Right atrium auricular region (tissue), 2 donors: ENCODE results near the gene CPHXL2. TPM values are rescaled to one million over a fixed set of nuclear protein-coding genes. Genes with fewer than 3 reads are reported as not detected.

ENCODE experiments used
- DNase-seq: peaks from one replicate; pipeline ENCODE4 v3.0.0-alpha.2; 2019; ENCODE audit warnings: low spot score
- H3K27ac ChIP-seq, 2 donors: fragments of 200-600 bp; sonication (generic); 1 replicate in 1 of 2; 2 replicates in 1 of 2; pipeline ENCODE4 v1.5.1; 2016 to 2019
- H3K27me3 ChIP-seq, 2 donors: fragments of 200-600 bp; sonication (generic); one replicate each; pipeline versions ENCODE4 v1.5.1 to v1.6.0; 2017 to 2019
- H3K36me3 ChIP-seq: fragments of 200-600 bp; sonication (generic); one replicate; pipeline ENCODE4 v1.5.1; 2016
- H3K4me1 ChIP-seq, 2 donors: fragments of 200-600 bp; sonication (generic); one replicate each; pipeline versions ENCODE4 v1.5.1 to v1.6.0; 2017 to 2019
- H3K4me3 ChIP-seq, 2 donors: fragments of 200-600 bp; sonication (generic); 1 replicate in 1 of 2; 2 replicates in 1 of 2; pipeline ENCODE4 v1.5.1; 2017 to 2019; ENCODE audit warnings: mild to moderate bottlenecking in 1 of 2, moderate library complexity in 1 of 2
- H3K9me3 ChIP-seq, 2 donors: fragments of 200-600 bp; sonication (generic); one replicate each; pipeline ENCODE4 v1.5.1; 2019
- total RNA-seq, 2 donors: library from RNA; depleted of rRNA; stranded (reverse); fragments of >200 nt; gene quantifications; one replicate each; pipeline ENCODE4 v1.1.0, GENCODE V29; 2016
- TF ChIP-seq, protein P1 (sequence below), 2 donors: fragments of 200-600 bp; sonication (generic); IDR thresholded peaks; one replicate each; pipeline ENCODE4 v1.5.1; 2019; ENCODE audit warnings: antibody characterized with exemption in 2 of 2

Gene CPHXL2
- total RNA-seq, 2 donors from 2014 or later: not detected

- peak overlapping the region; percentile 90 to 92 for H3K4me3 ChIP-seq
- peak overlapping the region; percentile 96 to 99 for H3K27ac ChIP-seq
- H3K36me3 ChIP-seq: peaks cover 5% of the 10 kb centered on the region
- no peaks in the 10 kb centered on the region for H3K27me3 ChIP-seq
- peaks cover 0 to 64% of the 10 kb centered on the region in 2 donors for H3K4me1 ChIP-seq
- TF ChIP-seq, protein P1, sequence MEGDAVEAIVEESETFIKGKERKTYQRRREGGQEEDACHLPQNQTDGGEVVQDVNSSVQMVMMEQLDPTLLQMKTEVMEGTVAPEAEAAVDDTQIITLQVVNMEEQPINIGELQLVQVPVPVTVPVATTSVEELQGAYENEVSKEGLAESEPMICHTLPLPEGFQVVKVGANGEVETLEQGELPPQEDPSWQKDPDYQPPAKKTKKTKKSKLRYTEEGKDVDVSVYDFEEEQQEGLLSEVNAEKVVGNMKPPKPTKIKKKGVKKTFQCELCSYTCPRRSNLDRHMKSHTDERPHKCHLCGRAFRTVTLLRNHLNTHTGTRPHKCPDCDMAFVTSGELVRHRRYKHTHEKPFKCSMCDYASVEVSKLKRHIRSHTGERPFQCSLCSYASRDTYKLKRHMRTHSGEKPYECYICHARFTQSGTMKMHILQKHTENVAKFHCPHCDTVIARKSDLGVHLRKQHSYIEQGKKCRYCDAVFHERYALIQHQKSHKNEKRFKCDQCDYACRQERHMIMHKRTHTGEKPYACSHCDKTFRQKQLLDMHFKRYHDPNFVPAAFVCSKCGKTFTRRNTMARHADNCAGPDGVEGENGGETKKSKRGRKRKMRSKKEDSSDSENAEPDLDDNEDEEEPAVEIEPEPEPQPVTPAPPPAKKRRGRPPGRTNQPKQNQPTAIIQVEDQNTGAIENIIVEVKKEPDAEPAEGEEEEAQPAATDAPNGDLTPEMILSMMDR (IDR thresholded peaks at IDR 0.05): peak in 1 of 2 donors; percentile 12
- H3K9me3 ChIP-seq: no peaks in the 10 kb centered on the region
- DNase-seq: peak; percentile 86
Measured at GRCh38 chr16:75648265-75649076, 28.3 kb downstream of the CPHXL2 start.

DNA sequence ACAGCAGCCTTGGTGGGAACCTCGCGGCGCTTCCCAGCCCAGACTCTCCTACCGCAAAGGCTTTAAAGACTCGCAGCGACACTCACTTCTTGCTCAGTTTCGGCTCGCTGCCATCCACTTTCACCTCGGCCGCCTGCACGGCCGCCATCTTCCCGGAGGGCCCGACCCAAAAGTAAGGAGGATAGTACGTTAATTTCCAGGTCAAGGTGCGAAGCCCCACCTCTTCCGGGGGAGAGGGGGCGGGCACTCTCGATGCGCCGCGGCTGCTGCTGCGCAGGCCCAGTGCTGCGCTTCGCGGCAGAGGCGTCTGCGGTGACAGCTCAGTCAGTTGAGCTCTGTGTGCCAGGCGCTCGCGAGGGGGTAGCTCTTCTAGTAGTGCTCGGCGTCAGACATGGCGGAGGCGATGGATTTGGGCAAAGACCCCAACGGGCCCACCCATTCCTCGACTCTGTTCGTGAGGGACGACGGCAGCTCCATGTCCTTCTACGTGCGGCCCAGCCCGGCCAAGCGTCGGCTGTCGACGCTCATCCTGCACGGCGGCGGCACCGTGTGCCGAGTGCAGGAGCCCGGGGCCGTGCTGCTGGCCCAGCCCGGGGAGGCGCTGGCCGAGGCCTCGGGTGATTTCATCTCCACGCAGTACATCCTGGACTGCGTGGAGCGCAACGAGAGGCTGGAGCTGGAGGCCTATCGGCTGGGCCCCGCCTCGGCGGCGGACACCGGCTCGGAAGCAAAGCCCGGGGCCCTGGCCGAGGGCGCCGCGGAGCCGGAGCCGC, 29.1 kb downstream of the CPHXL2 start, which contains the start of the genes KARS1 and TERF2IP:
KARS1 (minus strand) TSS at position 174 of the 773 bp plus-strand sequence; CDS start at position 148, 26 bp downstream.
TERF2IP (plus strand) TSS at position 282 of the 773 bp plus-strand sequence; CDS start at position 392, 110 bp downstream.
- H3K36me3 ChIP-seq: peaks cover 5% of the 10 kb centered on the region
- H3K27ac ChIP-seq: peak within 1 kb of the TSS; percentile 96 to 99
- TF ChIP-seq, protein P1 (IDR thresholded peaks at IDR 0.05): no peak
- no peaks in the 10 kb centered on the region for H3K9me3 ChIP-seq
- peaks cover 0 to 56% of the 10 kb centered on the region in 2 donors for H3K4me1 ChIP-seq
- peak within 1 kb of the TSS; percentile 90 to 92 for H3K4me3 ChIP-seq
- DNase-seq: peak; percentile 93
- H3K27me3 ChIP-seq: no peaks in the 10 kb centered on the region

DNA sequence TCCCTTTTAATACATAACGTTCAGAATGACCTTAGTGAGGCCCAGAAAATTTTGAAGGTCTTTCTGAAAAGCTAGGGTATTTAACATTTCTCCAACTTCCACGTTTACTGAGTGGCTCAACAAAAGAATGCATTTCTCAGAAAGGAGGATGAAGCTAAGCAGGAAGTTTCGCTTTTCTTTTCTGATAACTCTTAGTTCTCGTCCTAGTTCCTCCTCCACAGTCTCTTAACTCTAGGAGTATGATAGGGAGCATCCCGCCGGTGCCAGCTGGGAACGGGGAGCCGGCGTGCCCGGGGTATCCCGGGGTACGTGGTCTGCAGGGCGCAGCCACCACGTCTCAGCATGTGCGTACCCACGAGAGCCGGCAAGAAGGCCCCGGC, 29.7 kb downstream of the CPHXL2 start:
- Histone ChIP-seq H3K9me3 (no peaks in the 10 kb centered on the region), H3K4me3 (peak overlapping the region; percentile 90 to 92), H3K27me3 (no peaks in the 10 kb centered on the region), H3K36me3 (peaks cover 5% of the 10 kb centered on the region), H3K27ac (peak overlapping the region; percentile 96 to 99), H3K4me1 (peaks cover 0 to 50% of the 10 kb centered on the region in 2 donors)
- TF ChIP-seq, protein P1 (IDR thresholded peaks at IDR 0.05): no peak
- DNase-seq: no peak

DNA sequence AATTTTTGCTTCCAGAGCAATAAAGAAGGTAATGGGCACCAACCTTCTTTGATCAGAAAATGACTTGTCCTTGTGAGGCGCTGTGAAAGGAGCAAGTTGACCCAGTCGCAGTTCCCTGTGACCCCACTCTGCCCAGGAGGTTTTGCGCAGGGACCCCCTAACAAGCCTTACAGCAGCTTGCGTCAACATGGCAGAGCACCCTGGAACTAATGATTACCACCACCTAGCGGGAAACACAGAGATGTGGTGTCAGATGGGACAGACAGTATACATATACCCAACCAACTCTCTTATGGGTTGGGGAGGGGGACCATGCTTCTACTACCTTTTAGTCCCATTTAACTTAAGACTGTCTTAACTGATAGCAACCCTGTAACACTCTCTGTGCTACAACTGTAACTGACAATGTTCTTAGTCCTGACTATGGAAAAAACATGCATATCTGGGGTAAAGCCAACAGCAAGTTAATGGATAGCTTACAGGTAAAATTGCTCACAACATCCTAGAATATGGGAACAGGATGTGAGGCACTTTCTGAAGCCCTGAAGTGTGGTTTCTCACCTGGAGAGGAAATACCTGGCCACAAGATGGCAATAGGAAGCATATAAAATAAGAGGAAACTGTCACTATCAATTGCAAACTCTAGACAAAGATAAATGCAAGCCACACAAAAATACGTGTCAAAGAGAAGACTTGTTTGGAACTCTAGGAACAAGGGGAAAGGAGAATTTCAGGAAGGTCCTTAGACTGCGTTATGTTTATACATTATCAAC, 32.4 kb downstream of the CPHXL2 start:
- H3K4me1 ChIP-seq: peaks cover 0 to 23% of the 10 kb centered on the region in 2 donors
- no peak for DNase-seq

GRCh38 chr16:75640598-75640997, 36.2 kb downstream of the CPHXL2 start:
- Histone ChIP-seq H3K36me3 (peaks cover 63% of the 10 kb centered on the region), H3K9me3 (no peaks in the 10 kb centered on the region), H3K27ac (no peak overlapping the region), H3K27me3 (no peaks in the 10 kb centered on the region), H3K4me3 (no peak overlapping the region), H3K4me1 (peaks cover 0 to 11% of the 10 kb centered on the region in 2 donors)
- TF ChIP-seq, protein P1 (IDR thresholded peaks at IDR 0.05): no peak
- DNase-seq: no peak

More for the DNA sequence above, 32.4 kb downstream of the CPHXL2 start:
- Histone ChIP-seq H3K36me3 (peaks cover 28% of the 10 kb centered on the region), H3K27me3 (no peaks in the 10 kb centered on the region), H3K4me3 (no peak overlapping the region), H3K27ac (no peak overlapping the region), H3K9me3 (no peaks in the 10 kb centered on the region)
- TF ChIP-seq, protein P1 (IDR thresholded peaks at IDR 0.05): no peak
